Activated T-helper 1 cell treated with anti-CD3 and anti-CD28 coated beads, Interleukin-2, amount 50 U/mL, for 16 hours (primary cell): ENCODE data around the gene EYA4.

Experiments used
- DNase-seq, 2 donors: peaks; one replicate each; pipeline ENCODE4 v3.0.0-alpha.2; 2020; ENCODE audit warnings: low read depth in 1 of 2, low spot score in 1 of 2

EYA4 gene

DNA sequence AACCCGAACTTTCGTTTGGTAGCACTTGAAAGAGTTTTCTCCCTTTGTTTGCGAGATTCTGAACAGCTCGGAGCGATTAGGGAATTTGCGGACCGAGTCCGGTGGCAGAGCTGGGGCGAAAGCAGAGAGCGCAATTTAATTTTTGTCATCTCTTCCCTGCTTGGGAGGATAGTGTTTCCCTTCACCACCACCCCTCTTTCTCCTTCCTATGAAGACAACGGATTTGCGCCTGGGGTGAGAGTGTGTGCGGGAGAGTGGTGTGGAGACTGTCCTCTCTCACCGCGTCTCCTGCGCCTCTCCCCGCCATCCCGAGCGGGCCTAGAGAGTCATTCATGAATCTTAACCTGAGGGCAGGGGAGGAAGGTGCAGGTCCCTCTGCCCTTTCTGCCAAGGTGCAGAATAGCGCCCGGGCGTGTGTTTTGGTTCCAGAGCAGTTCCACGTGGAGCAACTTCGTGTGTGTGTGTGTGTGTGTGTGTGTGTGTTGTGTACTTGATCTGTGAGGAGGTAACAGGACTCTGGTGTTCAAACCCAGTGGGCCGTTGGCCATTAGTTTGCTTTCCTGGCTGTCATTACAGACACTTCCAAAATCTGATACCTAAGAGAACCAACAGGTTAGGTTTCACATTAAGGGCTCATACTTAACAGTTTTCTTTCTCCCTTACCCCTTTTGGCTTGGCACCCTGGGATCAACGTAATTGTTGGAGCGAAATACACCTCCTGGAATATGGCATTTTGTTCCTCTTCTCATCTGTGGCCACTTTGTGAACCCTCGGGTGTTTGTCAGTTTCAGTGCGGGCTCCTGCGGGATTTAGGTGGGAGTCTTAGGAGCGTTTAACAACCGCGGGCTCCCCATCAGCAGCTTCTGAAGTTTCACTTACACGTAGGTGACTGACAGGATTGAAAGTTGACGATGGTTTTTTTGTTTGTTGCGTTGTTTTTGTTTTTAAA lies 1.8 kb downstream of the EYA4 start:
- DNase-seq: no peak

GRCh38 chr6:133243723-133244305 lies 2.7 kb downstream of the EYA4 start:
- DNase-seq: no peak

DNA sequence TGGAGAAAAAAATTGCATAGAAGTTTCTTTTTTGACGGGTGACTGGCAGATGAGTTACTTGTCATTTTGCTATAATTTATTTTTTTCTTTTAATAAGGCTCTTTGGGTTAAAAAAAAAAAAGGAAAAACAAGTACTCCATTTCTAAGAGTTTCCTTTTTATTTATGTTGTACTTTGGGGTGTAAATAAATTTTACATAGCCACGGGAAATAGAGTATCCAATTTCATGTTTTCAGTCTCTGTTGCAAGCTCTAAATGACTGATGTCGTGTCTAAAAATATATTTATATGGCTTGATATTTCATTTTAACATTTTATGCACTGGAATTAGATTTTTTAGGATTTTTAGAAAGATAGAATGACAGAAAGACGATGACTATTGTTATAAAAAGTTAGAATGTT lies 3.4 kb downstream of the EYA4 start:
- no peak for DNase-seq

DNA sequence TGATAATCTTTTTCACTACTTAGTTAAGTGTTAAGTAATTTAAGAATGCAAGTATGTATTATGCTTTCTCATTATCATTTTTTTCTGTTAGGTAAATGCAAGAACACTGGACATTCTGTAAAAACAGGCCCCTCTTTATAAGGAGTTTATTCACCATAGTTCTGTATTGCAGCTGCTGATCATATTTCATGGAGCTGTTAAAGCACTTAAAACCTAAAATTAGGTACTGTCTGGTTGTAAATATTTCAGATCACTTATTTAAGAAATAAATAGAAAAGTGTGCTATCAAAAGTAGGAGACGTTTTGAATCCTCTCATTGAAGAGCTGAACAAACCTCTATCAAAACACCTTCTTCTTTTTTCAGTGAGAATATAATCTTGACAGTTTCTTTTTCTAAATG lies 3.9 kb downstream of the EYA4 start:
- DNase-seq: no peak

DNA sequence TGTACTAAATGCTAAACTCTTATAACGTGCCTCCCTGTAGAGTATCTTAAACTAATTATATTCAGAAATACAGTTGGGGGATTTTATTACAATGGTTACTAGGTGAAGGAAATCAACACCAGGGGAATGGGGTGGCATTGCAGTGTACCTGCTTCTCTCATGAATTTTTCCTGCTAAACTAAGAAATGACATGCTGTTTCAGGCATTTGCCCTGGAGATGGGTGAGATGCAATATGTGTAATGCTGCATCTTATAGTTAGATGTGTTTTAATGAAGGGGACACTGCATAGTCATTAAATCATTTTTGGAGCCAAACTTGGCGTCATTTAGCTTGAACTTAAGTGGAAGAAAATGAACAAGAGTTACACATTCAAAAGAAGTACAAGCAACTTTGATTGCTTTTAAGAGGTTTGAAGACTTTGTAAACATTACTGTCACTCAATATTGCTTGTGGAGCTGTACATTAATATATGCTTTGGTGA lies 4.3 kb downstream of the EYA4 start:
- no peak for DNase-seq

DNA sequence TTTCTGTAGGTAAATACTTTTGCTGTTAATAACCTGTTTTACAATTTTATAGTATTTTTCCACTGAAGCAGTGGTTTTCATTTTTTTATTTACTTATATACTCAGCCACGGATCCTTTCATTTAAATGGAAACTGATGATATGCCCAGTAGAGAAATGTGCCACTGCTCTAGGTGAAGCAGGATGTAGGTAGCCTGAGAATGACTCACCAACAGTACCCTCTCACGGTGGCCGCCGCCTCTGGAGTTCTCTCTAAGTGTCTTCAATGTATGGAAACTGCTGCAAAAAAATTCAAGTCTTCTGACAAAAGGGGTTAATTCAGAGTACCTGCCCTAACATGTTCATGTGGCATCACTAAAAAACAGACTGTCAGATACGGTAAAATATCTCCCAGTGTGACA lies 6.4 kb downstream of the EYA4 start:
- no peak for DNase-seq

- no peak for DNase-seq
Measured at GRCh38 chr6:133248241-133249001, 7.3 kb downstream of the EYA4 start.

DNA sequence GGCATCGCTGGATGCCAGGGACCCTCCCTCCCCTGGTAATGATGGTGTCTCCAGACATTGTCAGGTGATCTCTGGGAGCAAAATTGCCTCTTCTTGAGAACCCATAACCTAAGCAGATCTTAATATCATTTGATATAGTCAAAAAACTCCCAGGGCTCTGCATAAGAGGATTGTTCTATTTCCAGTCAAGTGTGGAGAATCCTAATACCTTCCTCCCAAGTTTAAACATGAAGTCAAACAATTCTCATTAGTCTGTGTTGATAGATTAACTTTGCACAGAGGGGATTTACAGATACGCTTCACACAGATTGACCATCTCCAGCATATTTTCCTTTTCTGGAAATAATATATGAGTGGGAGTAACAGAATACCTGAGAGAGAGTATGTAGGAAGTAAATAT lies 10.5 kb downstream of the EYA4 start:
- DNase-seq: no peak

DNA sequence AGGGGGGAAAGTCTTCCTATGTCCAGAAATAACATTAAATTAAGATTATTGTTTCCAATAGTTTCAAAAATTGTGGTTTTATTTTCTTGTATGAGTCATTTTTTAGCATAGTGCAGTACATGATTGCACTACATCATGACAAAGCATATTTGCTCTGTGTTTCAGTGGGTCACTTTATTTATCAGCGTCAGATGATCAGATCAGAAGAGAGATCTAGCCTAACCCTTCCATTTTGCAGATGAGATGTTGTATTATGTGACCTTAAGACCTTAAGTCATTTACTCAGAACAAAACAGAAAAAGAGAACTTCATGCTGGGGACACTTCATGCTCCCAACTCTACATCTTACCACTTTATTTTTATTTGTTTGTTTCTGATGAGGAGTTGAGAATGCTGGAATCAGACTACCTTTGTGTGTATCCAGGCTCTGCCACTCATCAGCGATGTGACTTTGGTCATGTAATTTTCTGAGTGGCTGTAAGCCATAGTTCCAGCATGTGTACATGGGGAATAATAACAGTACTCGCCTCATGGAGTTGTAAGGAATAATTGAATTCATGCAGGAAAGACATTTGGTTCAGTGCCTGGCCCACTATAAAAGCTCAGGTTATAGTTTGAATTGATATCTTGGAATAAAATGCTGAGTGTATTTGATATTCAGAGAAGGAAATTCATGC lies 13.5 kb downstream of the EYA4 start:
- DNase-seq: no peak

DNA sequence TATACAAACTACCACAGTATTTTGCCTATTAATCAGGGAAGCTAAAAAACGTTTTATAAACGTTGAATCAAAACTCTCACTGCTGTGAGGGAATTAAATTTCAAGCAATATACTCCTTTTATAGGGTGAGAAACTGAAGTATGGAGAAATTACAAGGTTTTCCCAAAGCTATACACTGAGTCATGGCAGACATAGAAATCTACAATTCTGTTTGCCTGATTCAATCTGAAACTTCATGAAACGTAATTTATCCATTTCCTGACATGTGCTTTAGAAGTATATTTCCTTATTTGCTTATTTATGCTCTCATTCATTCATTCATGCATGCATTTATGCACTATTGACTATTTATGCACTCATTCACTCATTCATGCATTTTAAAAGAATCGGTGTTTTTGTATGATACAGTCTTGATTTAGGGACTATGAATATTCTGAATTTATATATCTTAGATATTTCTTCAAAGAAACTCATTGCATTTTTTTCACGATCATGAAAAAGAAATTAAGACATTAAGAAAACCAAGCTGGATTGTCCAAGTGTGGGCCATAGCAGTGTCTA lies 16.5 kb downstream of the EYA4 start:
- no peak for DNase-seq

DNA sequence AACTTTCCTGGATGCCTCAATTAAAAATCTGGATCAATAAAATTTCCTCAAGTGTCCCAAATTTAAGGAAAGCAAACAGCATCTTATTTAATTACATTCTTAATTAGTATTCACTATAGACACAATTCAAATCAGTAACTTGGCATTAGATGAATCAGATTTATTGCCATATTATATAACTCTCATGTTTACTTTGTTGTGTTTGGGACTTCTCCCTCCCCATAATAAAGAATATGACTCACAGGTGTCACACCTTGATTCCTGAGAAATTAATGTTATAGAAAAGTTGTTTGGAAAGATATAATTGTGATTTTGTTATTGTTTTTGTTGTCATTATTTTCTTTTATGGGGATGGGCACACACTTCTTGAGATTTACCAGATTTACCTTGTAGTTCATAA lies 18.4 kb downstream of the EYA4 start:
- no peak for DNase-seq

GRCh38 chr6:133262804-133263203 lies 21.6 kb downstream of the EYA4 start:
- DNase-seq: no peak

- no peak for DNase-seq
Measured at GRCh38 chr6:133265066-133265465, 23.9 kb downstream of the EYA4 start.

GRCh38 chr6:133266186-133266585 lies 25.0 kb downstream of the EYA4 start:
- no peak for DNase-seq

GRCh38 chr6:133268621-133269020 lies 27.5 kb downstream of the EYA4 start:
- DNase-seq: no peak

GRCh38 chr6:133274813-133275212 lies 33.7 kb downstream of the EYA4 start:
- no peak for DNase-seq

GRCh38 chr6:133275213-133275612 lies 34.1 kb downstream of the EYA4 start:
- DNase-seq: no peak

- DNase-seq: no peak
Measured at GRCh38 chr6:133277228-133277899, 36.2 kb downstream of the EYA4 start.

- DNase-seq: no peak
Measured at GRCh38 chr6:133277900-133278545, 36.9 kb downstream of the EYA4 start.

- no peak for DNase-seq
Measured at GRCh38 chr6:133286765-133287164, 45.6 kb downstream of the EYA4 start.
